Activated CD4-positive, alpha-beta T cell treated with anti-CD3 and anti-CD28 coated beads, Interleukin-2, amount 50 U/mL, for 1 hour (primary cell): ENCODE results near the gene TDRD9.

Experiments
- DNase-seq: peaks from one replicate; pipeline ENCODE4 v3.0.0-alpha.2; 2020

TDRD9 gene

DNA sequence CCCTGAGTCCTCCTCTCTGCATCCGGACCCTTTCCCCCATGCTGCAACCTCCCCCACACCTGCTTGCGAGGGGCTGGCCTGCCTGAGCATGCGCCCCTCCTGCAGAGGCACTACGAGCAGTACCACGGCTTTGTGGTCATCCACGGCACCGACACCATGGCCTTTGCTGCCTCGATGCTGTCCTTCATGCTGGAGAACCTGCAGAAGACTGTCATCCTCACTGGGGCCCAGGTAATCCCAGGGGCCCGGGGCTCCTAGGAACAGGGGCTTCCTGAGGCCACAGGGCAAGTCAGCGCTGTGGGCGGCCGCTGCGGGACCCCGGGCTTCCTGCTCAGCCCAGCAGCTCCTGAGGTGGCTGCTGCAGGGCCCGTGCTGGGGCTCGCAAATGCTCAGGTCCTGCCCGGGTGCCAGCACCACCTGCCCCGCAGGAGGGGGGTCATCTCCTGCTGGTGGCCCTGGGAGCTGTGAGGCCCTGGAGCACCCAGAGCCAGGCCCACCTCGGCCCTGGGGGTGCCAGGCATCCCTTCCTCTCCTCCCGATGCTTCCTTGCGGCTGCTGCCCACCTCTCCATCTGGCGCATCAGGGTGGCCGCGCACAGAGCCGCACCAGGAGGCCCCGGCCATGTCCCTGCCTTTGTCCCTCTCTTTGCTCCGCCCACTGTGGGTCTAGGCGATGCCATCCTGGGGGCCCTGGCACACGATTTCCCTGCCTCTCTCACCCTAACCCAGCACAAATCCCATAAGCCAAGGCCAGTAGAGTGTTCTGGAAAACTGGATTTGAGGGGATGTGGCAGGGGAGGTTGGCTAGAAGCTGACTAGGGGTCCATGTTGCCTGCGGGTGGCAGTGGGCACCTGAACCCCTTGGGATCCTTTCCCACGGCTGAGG is 167.4 kb downstream of the TDRD9 start:
- no peak for DNase-seq

DNA sequence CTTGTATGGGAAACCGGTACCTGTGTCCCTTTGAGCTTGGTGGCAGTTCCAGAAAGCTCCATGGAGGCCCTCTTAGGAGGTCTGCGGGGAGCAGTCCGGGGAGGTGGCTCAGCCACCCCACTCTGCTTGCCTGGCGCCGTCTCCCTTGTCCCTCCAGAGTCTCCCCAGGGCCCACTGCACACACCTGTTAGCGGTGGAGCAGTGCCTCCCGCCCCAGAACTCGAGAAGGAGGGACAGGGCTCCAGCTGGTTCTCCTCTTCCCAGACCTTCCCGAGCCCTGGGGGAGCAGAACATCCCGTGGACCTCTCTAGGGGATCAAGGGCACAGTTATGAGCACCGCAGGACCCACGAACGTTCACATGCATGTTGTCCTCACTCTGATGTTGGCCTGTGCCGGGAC is 168.1 kb downstream of the TDRD9 start:
- no peak for DNase-seq

DNA sequence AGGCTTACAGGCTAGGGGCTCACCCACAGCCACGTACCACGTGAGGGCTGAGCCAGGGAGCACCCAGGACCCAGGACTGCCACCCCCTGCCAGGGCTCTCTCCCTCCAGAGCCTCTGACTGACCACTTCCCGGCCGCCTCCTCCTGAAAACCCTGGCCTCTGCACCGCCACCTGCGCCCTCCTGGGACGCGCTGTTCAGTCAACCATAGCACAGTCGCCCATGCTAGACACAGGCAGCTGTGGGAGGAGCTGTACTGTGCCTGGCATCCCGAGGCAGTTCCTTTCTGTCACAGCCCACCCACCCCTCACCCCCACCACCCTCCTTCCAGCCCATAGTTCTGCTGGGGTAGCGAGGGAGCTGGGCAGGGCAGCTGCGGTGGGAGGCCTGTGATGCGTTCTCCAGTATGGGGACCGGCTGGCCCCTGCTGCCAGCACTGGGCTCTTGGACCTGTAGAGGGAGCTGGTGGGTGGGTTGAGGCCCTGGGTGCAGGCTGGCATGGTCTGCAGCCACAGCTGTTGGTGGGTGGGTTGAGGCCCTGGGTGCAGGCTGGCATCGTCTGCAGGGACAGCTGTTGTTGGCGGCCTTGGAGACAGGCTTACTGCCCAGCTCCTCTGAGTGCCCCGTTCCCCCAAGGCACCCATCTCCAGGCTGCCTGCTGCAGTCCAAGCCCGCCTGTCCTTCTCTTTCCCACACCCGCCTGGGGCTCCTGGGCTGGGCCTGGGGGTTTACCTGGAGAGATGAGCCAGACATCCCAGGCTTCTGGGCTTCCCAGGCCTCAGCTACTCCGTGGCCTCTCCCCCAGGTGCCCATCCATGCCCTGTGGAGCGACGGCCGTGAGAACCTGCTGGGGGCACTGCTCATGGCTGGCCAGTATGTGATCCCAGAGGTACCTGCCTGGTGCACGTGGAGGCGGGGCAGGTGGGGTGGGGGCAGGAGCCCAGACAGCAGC is 168.8 kb downstream of the TDRD9 start:
- no peak for DNase-seq

DNA sequence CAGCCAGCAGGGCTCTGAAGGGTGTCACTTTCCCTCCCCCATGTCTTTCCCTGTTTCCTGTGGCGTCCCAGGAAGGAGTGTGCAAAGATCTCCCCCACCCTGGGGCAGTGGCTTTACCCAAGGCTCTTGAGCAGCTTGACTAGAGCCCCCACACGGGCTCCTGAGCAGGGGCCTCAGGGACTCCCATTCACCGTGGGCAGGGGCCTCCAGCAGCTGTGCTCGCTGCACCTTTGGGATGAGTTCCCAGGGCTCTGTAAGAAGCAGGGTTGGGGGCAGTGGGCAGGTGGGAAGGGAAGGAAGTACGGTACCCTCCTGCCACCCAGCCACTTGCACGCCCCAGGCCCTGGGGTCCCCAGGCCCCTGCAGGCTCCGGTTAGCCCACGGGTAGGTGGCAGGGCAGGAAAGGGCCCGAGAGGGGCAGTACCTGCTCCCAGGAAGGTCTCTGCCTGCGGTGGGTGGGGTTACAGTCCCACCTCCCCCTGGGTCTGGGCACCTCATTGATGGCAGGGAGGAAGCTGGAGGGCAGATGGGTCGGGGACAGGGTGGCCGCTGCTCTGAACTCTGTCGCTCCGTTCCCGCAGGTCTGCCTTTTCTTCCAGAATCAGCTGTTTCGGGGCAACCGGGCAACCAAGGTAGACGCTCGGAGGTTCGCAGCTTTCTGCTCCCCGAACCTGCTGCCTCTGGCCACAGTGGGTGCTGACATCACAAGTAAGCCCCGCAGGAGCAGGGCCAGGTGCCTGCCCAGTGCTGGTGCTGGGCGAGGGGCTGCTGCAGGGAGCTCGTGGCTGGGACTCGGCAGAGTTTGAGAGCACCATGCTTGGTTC is 170.2 kb downstream of the TDRD9 start:
- DNase-seq: no peak

DNA sequence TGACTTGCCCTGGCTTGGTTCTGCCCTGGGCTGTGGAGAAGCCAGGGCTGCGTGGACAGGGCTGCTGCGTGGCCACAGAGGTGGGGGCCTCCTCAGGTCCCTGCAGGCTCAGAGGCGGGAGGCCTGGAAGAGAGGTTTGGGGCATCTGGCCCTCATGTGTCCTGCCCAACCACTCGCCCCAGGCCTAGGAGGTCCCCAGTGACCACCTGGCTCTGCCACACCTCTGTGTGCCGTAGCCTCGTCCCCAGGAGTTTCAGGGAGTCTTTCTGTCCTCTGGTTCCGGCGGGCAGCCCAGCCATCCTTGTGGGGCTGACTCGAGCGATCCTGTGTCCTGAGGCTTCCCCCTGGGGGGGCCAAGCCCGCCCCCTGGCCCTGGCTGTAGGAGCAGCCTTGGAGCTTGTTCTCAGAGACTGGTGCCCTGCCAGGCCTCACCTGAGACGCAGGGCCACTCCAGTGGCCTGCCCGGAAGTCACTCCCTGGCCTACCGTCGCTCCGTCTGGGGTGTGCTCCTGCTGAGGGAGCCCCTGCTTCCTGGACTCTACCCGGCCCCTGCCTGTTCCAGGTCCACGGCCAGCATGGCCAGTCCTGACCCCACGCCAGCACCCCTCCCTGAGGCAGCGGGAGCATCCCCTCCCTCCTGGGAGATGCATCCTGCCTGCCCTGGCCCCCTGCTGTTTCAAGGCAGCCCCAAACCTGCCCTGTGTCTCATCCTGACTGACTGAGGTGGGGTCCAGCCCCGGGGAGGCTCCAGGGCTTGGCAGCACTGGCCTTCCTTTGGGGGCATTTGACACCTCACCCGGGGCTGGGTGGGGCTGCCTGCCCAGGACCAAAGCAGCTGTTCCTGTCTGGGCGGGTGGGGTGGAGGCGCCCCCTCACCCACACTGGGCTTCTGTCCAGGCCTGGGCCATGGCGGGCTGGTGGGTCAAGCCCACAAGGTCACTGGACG is 171.1 kb downstream of the TDRD9 start:
- no peak for DNase-seq

DNA sequence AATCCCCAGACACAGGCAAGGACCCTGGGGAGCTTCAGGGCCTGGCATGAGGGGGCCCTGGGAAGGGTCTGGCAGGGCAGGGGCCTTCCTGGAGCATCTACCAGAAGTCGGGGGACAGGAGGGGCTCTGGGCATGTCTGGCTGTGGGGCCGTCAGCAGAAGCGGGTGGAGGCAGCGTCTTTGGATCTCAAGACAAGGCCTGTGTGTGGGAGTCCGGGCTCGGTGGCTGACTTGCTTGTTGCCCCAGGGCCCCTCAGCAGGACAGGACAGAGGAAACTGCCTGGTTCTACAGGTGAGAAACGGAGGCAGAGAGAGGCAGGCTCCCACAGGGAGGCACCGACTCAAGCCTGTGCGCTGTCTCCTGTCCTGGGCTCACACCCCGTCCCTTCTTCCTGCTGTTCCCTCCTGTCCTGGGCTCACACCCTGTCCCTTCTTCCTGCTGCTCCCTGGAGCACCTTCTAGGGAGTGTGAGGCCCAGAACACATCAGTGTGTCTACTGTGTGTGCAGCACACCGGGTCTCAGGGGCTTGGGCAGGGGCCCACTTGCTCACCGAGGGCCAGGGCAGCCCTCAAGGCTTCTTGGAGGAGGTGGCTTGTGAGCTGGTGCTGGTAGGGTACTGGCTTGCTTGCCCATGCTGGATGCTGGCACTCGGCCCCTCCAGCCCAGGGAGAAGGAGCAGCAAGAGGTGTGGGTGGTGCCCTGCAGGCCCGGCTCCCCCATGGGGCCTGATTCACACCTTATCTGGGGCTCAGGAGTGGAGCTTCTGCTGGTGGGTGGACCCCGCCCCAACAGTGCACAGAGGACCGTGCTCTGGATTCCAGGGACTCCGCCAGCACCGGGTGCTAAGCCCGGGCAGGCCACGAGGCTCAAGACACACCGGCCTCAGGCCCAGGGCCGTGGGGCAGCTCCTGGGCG is 172.2 kb downstream of the TDRD9 start:
- DNase-seq: no peak

DNA sequence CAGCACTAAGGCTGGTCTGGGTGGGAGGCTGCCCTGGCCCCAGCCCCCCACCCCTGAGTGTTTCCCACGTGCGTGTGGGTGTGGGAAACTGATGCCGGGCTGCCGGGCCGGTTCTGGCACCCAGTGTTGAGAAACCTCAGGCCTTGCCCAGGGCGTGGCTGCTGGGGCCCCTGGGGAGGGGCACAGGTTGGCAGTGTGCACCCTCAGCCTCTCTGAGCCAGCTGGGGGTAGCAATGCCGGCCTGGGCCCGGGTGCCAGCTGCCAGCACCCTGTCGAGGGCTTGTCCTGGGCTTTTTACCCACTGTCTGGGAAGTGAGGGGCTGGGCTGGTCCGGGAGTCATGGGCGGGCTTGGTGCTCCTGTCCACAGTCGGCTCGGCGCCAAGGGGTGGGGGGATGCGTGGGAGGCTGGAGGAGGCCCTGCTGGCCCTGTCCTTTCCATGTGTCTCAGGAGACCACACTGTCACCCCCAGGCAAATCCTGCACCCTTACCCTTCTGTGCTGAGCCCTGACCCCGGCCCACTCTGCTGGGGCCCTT is 172.9 kb downstream of the TDRD9 start:
- DNase-seq: no peak

DNA sequence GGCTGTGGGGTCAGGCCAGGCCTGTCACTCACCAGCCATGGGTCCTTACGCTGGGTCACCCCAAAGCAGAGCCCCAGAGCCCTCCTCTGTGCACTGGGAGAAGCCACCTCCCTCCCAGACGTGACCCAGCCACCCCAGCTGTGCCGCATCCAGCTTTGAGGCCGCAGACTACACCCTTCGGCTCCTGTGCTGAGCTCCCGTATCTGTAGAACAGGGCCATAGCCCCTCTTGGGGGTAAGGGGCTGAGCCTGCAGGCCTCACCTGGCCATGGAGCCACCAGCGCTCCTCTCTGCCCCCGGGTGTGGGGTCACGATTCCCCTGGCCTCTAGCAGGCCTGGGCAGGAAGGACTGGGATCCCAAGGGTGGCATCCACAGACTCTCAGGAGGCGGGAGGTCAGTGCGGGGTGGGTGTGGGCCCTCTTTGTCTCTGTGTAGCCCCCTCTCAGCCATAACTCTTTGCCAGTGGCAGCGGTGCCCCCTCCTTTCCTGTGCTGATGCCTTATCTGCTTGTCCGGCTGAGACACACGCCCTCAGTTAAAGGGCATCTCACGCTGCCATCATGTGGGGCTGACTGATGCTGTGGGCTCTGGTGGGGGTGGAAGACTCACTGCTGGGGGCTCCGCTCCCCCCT is 173.5 kb downstream of the TDRD9 start:
- no peak for DNase-seq
